Activated naive CD8-positive, alpha-beta T cell (primary cell): Measurements from ENCODE around the gene TRIM44.

Experiments used
- H3K27ac Mint-ChIP-seq: one replicate; pipeline ENCODE4 v1.8.0; 2021; ENCODE audit warnings: mixed read lengths
- H3K27me3 Mint-ChIP-seq: one replicate; pipeline ENCODE4 v1.8.0; 2021; ENCODE audit warnings: mixed read lengths
- H3K36me3 Mint-ChIP-seq: one replicate; pipeline ENCODE4 v1.8.0; 2021; ENCODE audit warnings: mixed read lengths
- H3K4me1 Mint-ChIP-seq: one replicate; pipeline ENCODE4 v1.8.0; 2021; ENCODE audit warnings: low read depth, mixed read lengths
- H3K4me3 Mint-ChIP-seq: one replicate; pipeline ENCODE4 v1.8.0; 2021; ENCODE audit warnings: mild to moderate bottlenecking, mixed read lengths
- H3K9me3 Mint-ChIP-seq: one replicate; pipeline ENCODE4 v1.8.0; 2021; ENCODE audit warnings: low read depth, mixed read lengths

TRIM44 gene

GRCh38 chr11:35676611-35676965 is 14.0 kb downstream of the TRIM44 start:
- Mint-ChIP-seq H3K27me3 (no peaks in the 10 kb centered on the region), H3K4me1 (peaks cover 82% of the 10 kb centered on the region), H3K27ac (no peak overlapping the region), H3K4me3 (no peak overlapping the region), H3K9me3 (no peaks in the 10 kb centered on the region), H3K36me3 (peaks cover 18% of the 10 kb centered on the region)

- Mint-ChIP-seq H3K27me3 (no peaks in the 10 kb centered on the region), H3K4me1 (peaks cover 81% of the 10 kb centered on the region), H3K9me3 (no peaks in the 10 kb centered on the region), H3K4me3 (no peak overlapping the region), H3K27ac (no peak overlapping the region), H3K36me3 (peaks cover 13% of the 10 kb centered on the region)
These were observed 15.3 kb downstream of the TRIM44 start for GRCh38 chr11:35677904-35678303.

GRCh38 chr11:35678471-35678870 is 15.9 kb downstream of the TRIM44 start:
- Mint-ChIP-seq H3K9me3 (no peaks in the 10 kb centered on the region), H3K4me3 (no peak overlapping the region), H3K36me3 (peaks cover 13% of the 10 kb centered on the region), H3K4me1 (peaks cover 80% of the 10 kb centered on the region), H3K27ac (no peak overlapping the region), H3K27me3 (no peaks in the 10 kb centered on the region)

GRCh38 chr11:35678975-35679374 is 16.4 kb downstream of the TRIM44 start:
- Mint-ChIP-seq H3K4me3 (no peak overlapping the region), H3K4me1 (peaks cover 79% of the 10 kb centered on the region), H3K27me3 (no peaks in the 10 kb centered on the region), H3K27ac (no peak overlapping the region), H3K9me3 (no peaks in the 10 kb centered on the region), H3K36me3 (peaks cover 13% of the 10 kb centered on the region)

GRCh38 chr11:35680506-35680905 is 17.9 kb downstream of the TRIM44 start:
- H3K27ac Mint-ChIP-seq, result no peak overlapping the region
- no peaks in the 10 kb centered on the region for H3K27me3 Mint-ChIP-seq
- peaks cover 68% of the 10 kb centered on the region for H3K4me1 Mint-ChIP-seq

GRCh38 chr11:35681163-35681767 is 18.7 kb downstream of the TRIM44 start:
- H3K9me3 Mint-ChIP-seq, result no peaks in the 10 kb centered on the region
- peak overlapping the region; percentile 5 for H3K4me3 Mint-ChIP-seq
- peaks cover 61% of the 10 kb centered on the region for H3K4me1 Mint-ChIP-seq
- H3K27me3 Mint-ChIP-seq, result no peaks in the 10 kb centered on the region
- peak overlapping the region; percentile 1 for H3K27ac Mint-ChIP-seq
- peaks cover 18% of the 10 kb centered on the region for H3K36me3 Mint-ChIP-seq

More at GRCh38 chr11:35680506-35680905, 17.9 kb downstream of the TRIM44 start:
- H3K4me3 Mint-ChIP-seq, result no peak overlapping the region
- no peaks in the 10 kb centered on the region for H3K9me3 Mint-ChIP-seq
- H3K36me3 Mint-ChIP-seq, result peaks cover 18% of the 10 kb centered on the region

GRCh38 chr11:35682230-35683173 is 19.9 kb downstream of the TRIM44 start:
- H3K36me3 Mint-ChIP-seq, result peaks cover 20% of the 10 kb centered on the region

GRCh38 chr11:35683728-35684339 is 21.3 kb downstream of the TRIM44 start:
- H3K4me3 Mint-ChIP-seq, result no peak overlapping the region
- peaks cover 18% of the 10 kb centered on the region for H3K36me3 Mint-ChIP-seq
- H3K4me1 Mint-ChIP-seq, result peaks cover 50% of the 10 kb centered on the region
- peak overlapping the region; percentile 28 for H3K27ac Mint-ChIP-seq
- no peaks in the 10 kb centered on the region for H3K27me3 Mint-ChIP-seq
- H3K9me3 Mint-ChIP-seq, result no peaks in the 10 kb centered on the region

More at GRCh38 chr11:35682230-35683173, 19.9 kb downstream of the TRIM44 start:
- no peak overlapping the region for H3K27ac Mint-ChIP-seq
- H3K4me3 Mint-ChIP-seq, result no peak overlapping the region
- no peaks in the 10 kb centered on the region for H3K9me3 Mint-ChIP-seq
- peaks cover 51% of the 10 kb centered on the region for H3K4me1 Mint-ChIP-seq
- H3K27me3 Mint-ChIP-seq, result no peaks in the 10 kb centered on the region

GRCh38 chr11:35688023-35688422 is 25.4 kb downstream of the TRIM44 start:
- Mint-ChIP-seq H3K4me1 (peaks cover 26% of the 10 kb centered on the region), H3K27me3 (no peaks in the 10 kb centered on the region), H3K9me3 (no peaks in the 10 kb centered on the region), H3K4me3 (no peak overlapping the region), H3K27ac (no peak overlapping the region), H3K36me3 (peaks cover 31% of the 10 kb centered on the region)

GRCh38 chr11:35689081-35689996 is 26.8 kb downstream of the TRIM44 start:
- H3K36me3 Mint-ChIP-seq, result peaks cover 42% of the 10 kb centered on the region
- H3K27me3 Mint-ChIP-seq, result no peaks in the 10 kb centered on the region
- H3K9me3 Mint-ChIP-seq, result no peaks in the 10 kb centered on the region
- H3K4me1 Mint-ChIP-seq, result peaks cover 23% of the 10 kb centered on the region
- H3K27ac Mint-ChIP-seq, result peak overlapping the region; percentile 41
- H3K4me3 Mint-ChIP-seq, result no peak overlapping the region

- H3K27ac Mint-ChIP-seq, result no peak overlapping the region
These were observed 39.6 kb downstream of the TRIM44 start for GRCh38 chr11:35702126-35702525.

GRCh38 chr11:35709376-35709775 is 46.8 kb downstream of the TRIM44 start:
- Mint-ChIP-seq H3K36me3 (no peaks in the 10 kb centered on the region), H3K4me1 (peaks cover 9% of the 10 kb centered on the region), H3K27me3 (no peaks in the 10 kb centered on the region), H3K4me3 (no peak overlapping the region), H3K9me3 (no peaks in the 10 kb centered on the region), H3K27ac (no peak overlapping the region)

More at GRCh38 chr11:35702126-35702525, 39.6 kb downstream of the TRIM44 start:
- Mint-ChIP-seq H3K4me1 (peaks cover 4% of the 10 kb centered on the region), H3K9me3 (no peaks in the 10 kb centered on the region), H3K4me3 (no peak overlapping the region), H3K36me3 (peaks cover 8% of the 10 kb centered on the region), H3K27me3 (no peaks in the 10 kb centered on the region)

GRCh38 chr11:35711173-35711910 is 48.8 kb downstream of the TRIM44 start:
- H3K4me3 Mint-ChIP-seq, result no peak overlapping the region
- peaks cover 9% of the 10 kb centered on the region for H3K36me3 Mint-ChIP-seq
- no peak overlapping the region for H3K27ac Mint-ChIP-seq
- peaks cover 8% of the 10 kb centered on the region for H3K9me3 Mint-ChIP-seq
- H3K4me1 Mint-ChIP-seq, result peaks cover 22% of the 10 kb centered on the region
- no peaks in the 10 kb centered on the region for H3K27me3 Mint-ChIP-seq

GRCh38 chr11:35711924-35712323 is 49.3 kb downstream of the TRIM44 start:
- H3K27ac Mint-ChIP-seq, result no peak overlapping the region
- peaks cover 9% of the 10 kb centered on the region for H3K36me3 Mint-ChIP-seq
- H3K27me3 Mint-ChIP-seq, result no peaks in the 10 kb centered on the region
- peaks cover 28% of the 10 kb centered on the region for H3K4me1 Mint-ChIP-seq
- peaks cover 8% of the 10 kb centered on the region for H3K9me3 Mint-ChIP-seq
- H3K4me3 Mint-ChIP-seq, result no peak overlapping the region
